Osteocyte (in vitro differentiated cells): Measurements from ENCODE around the gene NR5A2. TPM values are rescaled to one million over a fixed set of nuclear protein-coding genes. Genes with fewer than 3 reads are reported as not detected.
A peak's percentile ranks its signal among the peaks of the same experiment; 100 is the strongest.

Experiments
- DNase-seq: peaks from one replicate; pipeline ENCODE4 v3.0.0; 2021; ENCODE audit warnings: mixed read lengths; ENCODE audit not compliant: unreplicated experiment; ENCODE audit errors: extremely low spot score
- H3K27ac Mint-ChIP-seq: one replicate; pipeline ENCODE4 v1.8.0; 2021; ENCODE audit warnings: mild to moderate bottlenecking, mixed read lengths; ENCODE audit not compliant: unreplicated experiment
- H3K27me3 Mint-ChIP-seq: one replicate; pipeline ENCODE4 v1.8.0; 2021; ENCODE audit warnings: mixed read lengths; ENCODE audit not compliant: unreplicated experiment
- H3K36me3 Mint-ChIP-seq: one replicate; pipeline ENCODE4 v1.8.0; 2021; ENCODE audit warnings: mixed read lengths; ENCODE audit not compliant: unreplicated experiment
- H3K4me1 Mint-ChIP-seq: one replicate; pipeline ENCODE4 v1.8.0; 2021; ENCODE audit warnings: mixed read lengths; ENCODE audit not compliant: unreplicated experiment
- H3K4me3 Mint-ChIP-seq: one replicate; pipeline ENCODE4 v1.8.0; 2021; ENCODE audit warnings: mild to moderate bottlenecking, moderate library complexity, mixed read lengths; ENCODE audit not compliant: unreplicated experiment
- H3K9me3 Mint-ChIP-seq: one replicate; pipeline ENCODE4 v1.8.0; 2021; ENCODE audit warnings: mixed read lengths; ENCODE audit not compliant: unreplicated experiment
- long read RNA-seq: library from polyadenylated mRNA; unstranded; transcript quantifications from one replicate; pipeline ENCODE4 v2.0.0, GENCODE V29; 2021
- total RNA-seq: library from RNA; stranded (reverse); gene quantifications from 2 replicates; pipeline ENCODE4 v1.2.1, GENCODE V29; 2021
- TF ChIP-seq, protein P1 (sequence below): fragments of 200-600 bp; sonication (generic); IDR thresholded peaks from 2 replicates; pipeline ENCODE4 v1.5.0; 2021; ENCODE audit warnings: antibody characterized with exemption, mild to moderate bottlenecking, moderate library complexity

Gene NR5A2
- total RNA-seq = not detected in 2 replicates
- long read RNA-seq = 0 reads

DNA sequence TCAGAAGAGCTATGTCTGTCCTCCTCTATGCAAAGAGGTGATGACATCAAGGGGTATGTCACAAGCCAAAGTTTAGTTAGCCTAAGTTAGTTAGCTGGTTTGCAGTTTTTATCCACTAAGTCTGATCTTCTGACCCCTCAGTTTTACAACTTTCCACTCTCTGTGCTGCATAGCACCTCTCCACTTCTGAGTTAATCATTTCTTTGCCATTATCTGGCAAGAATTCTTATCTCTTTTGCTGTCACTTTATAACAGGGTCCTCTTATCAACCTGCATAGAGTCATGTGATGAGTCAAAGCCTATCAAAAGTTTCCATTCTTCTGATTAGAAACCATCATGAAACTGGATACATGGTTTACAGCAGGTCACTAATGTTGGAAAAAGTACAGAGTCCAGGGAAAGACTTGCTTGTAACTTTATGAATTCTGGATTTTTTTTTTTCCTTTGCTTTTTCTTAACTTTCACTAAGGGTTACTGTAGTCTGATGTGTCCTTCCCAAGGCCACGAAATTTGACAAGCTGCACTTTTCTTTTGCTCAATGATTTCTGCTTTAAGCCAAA, at the start of gene NR5A2:
NR5A2 (plus strand) TSS at position 447 of the 560 bp plus-strand sequence. CDS start 138 bp downstream, outside the sequence.
- TF ChIP-seq, protein P1, sequence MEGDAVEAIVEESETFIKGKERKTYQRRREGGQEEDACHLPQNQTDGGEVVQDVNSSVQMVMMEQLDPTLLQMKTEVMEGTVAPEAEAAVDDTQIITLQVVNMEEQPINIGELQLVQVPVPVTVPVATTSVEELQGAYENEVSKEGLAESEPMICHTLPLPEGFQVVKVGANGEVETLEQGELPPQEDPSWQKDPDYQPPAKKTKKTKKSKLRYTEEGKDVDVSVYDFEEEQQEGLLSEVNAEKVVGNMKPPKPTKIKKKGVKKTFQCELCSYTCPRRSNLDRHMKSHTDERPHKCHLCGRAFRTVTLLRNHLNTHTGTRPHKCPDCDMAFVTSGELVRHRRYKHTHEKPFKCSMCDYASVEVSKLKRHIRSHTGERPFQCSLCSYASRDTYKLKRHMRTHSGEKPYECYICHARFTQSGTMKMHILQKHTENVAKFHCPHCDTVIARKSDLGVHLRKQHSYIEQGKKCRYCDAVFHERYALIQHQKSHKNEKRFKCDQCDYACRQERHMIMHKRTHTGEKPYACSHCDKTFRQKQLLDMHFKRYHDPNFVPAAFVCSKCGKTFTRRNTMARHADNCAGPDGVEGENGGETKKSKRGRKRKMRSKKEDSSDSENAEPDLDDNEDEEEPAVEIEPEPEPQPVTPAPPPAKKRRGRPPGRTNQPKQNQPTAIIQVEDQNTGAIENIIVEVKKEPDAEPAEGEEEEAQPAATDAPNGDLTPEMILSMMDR = no peak
- peaks cover 75% of the 10 kb centered on the region for H3K27me3 Mint-ChIP-seq

DNA sequence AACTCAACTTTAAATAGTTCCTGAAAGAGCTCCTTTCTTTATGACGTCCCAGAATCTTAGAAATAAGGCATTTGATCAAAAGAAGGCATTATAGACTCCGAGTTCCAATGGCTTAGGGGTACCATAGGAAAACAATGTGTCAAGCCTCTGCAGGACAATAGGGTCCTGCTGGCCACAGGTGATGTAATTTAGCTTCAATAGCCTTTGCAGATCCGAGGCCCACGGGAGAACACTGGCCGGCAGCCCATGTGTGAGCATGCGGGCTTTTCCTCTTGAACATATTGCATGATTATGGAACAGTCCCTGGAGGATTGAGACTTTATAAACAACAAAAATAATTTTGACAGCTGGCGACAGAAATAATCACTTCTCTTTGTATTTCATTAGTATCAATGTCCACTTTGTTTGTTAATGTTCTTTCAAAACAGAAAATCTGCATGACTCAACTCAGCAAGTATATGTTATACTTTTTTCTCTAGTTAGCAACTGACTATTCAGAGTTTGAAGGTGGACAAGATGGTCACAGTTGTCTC, 49.0 kb upstream of the NR5A2 start:
- no peaks in the 10 kb centered on the region for H3K9me3 Mint-ChIP-seq

More for the DNA sequence above, at the start of gene NR5A2:
- Mint-ChIP-seq H3K27ac (no peak within 1 kb of the TSS), H3K4me3 (peak within 1 kb of the TSS; percentile 73), H3K9me3 (no peaks in the 10 kb centered on the region), H3K36me3 (no peaks in the 10 kb centered on the region), H3K4me1 (peaks cover 11% of the 10 kb centered on the region)
- no peak for DNase-seq

GRCh38 chr1:199979071-199979470, 48.4 kb upstream of the NR5A2 start:
- TF ChIP-seq, protein P1 = no peak
- Mint-ChIP-seq H3K27me3 (peaks cover 17% of the 10 kb centered on the region), H3K36me3 (no peaks in the 10 kb centered on the region), H3K4me3 (no peak overlapping the region), H3K4me1 (no peaks in the 10 kb centered on the region), H3K27ac (no peak overlapping the region), H3K9me3 (no peaks in the 10 kb centered on the region)
- no peak for DNase-seq

More for the DNA sequence above, 49.0 kb upstream of the NR5A2 start:
- TF ChIP-seq, protein P1 = no peak
- Mint-ChIP-seq H3K4me1 (no peaks in the 10 kb centered on the region), H3K27me3 (peaks cover 21% of the 10 kb centered on the region), H3K27ac (no peak overlapping the region), H3K36me3 (no peaks in the 10 kb centered on the region), H3K4me3 (no peak overlapping the region)
- no peak for DNase-seq

DNA sequence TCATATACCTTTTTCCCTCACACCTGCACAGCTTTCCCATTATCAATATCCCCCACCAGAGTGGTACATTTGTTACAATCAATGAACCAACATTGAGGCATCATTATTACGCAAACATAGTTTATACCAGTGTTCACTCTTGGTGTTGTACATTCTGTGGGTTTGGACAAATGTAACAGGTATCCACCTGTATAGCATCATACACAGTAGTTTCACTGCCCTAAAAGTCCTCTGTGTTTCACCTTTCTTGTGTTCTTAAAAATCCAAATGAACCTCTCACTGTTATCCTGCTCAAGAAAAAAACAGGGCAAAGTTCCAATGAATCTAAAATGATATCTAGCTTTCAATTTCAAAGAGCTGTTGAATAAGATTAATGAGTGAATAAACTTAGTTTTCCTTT, 45.9 kb upstream of the NR5A2 start:
- no peak overlapping the region for H3K4me3 Mint-ChIP-seq
- no peak for DNase-seq
- peaks cover 13% of the 10 kb centered on the region for H3K27me3 Mint-ChIP-seq
- TF ChIP-seq, protein P1 = no peak
- no peaks in the 10 kb centered on the region for H3K36me3 Mint-ChIP-seq
- H3K9me3 Mint-ChIP-seq = no peaks in the 10 kb centered on the region
- no peaks in the 10 kb centered on the region for H3K4me1 Mint-ChIP-seq
- no peak overlapping the region for H3K27ac Mint-ChIP-seq

- Mint-ChIP-seq H3K27me3 (peaks cover 12% of the 10 kb centered on the region), H3K36me3 (no peaks in the 10 kb centered on the region), H3K9me3 (no peaks in the 10 kb centered on the region), H3K4me3 (no peak overlapping the region), H3K27ac (no peak overlapping the region), H3K4me1 (no peaks in the 10 kb centered on the region)
- TF ChIP-seq, protein P1 = no peak
- no peak for DNase-seq
These were observed 44.9 kb upstream of the NR5A2 start for GRCh38 chr1:199982606-199983005.
